ENCODE measurements around the gene TMEM50A. TPM values are rescaled to one million over a fixed set of nuclear protein-coding genes. Genes with fewer than 3 reads are reported as not detected.
A peak's percentile ranks its signal among the peaks of the same experiment; 100 is the strongest.

Gene TMEM50A
- total and polyA plus RNA-seq, 9 of the 15 experiments (the other 6 are each of a cell fraction or from before 2014, with no cell fraction given) = 43.7 to 195 (median 137) TPM

DNA sequence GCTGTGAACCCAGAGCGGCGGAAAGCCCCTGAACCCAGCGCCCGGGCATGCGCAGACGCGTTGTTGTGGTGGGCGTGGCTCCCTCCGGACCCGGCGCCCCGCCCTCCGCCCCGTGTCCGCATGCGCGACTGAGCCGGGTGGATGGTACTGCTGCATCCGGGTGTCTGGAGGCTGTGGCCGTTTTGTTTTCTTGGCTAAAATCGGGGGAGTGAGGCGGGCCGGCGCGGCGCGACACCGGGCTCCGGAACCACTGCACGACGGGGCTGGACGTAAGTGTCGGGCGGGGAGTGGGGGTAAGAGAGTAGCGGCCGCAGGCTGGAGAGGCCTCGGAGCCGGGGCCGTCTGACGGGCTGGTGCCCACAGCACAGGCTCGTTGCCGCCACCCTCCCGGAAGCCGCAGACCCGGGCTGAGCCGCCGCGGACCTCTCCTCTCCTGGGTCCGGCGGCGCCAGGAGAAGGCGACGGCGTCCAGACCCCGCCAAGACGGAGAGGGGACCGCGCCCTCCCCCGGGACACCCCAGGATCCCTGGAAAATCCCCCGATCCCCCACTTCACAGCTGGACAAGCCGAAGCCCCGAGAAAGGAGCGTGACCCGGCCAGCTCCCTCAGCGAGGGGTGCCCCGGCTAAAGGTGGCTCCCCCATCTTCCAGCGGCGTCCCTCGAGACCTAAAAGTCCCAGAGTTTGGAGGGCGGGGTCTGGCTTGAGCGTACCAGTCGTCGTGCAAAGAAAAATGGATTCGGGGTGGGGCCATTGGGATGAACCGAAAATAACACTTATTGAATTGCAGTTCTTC is at the start of gene TMEM50A (continued):
- no peak for TF ChIP-seq FOXA3 (CRISPR knock-in tag; conservative IDR thresholded peaks at IDR 0.05 in 1 of 2, IDR thresholded peaks at IDR 0.05 in 1 of 2)
- no peak for TF ChIP-seq ZKSCAN3 (CRISPR knock-in tag; IDR thresholded peaks at IDR 0.05)
- no peak for TF ChIP-seq RBM39 (optimal IDR thresholded peaks at IDR 0.05; ENCODE audit: low read depth, low read length)
- TF ChIP-seq, protein P1, sequence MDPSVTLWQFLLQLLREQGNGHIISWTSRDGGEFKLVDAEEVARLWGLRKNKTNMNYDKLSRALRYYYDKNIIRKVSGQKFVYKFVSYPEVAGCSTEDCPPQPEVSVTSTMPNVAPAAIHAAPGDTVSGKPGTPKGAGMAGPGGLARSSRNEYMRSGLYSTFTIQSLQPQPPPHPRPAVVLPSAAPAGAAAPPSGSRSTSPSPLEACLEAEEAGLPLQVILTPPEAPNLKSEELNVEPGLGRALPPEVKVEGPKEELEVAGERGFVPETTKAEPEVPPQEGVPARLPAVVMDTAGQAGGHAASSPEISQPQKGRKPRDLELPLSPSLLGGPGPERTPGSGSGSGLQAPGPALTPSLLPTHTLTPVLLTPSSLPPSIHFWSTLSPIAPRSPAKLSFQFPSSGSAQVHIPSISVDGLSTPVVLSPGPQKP (CRISPR knock-in tag; IDR thresholded peaks at IDR 0.05) = no peak
- 0 out of 2 replicates have a peak, but pooled peaks have one; percentile 46 for TF ChIP-seq RHOXF2B (CRISPR knock-in tag; conservative IDR thresholded peaks at IDR 0.05)
- TF ChIP-seq, protein P2, sequence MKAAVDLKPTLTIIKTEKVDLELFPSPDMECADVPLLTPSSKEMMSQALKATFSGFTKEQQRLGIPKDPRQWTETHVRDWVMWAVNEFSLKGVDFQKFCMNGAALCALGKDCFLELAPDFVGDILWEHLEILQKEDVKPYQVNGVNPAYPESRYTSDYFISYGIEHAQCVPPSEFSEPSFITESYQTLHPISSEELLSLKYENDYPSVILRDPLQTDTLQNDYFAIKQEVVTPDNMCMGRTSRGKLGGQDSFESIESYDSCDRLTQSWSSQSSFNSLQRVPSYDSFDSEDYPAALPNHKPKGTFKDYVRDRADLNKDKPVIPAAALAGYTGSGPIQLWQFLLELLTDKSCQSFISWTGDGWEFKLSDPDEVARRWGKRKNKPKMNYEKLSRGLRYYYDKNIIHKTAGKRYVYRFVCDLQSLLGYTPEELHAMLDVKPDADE (conservative IDR thresholded peaks at IDR 0.05; ENCODE audit: control insufficient read depth, low read depth, low read length) = peak; percentile 60; the same call in 1 of the 2 replicates
- TF ChIP-seq TRIM28 (IDR thresholded peaks at IDR 0.05) = 0 out of 2 replicates have a peak, but pooled peaks have one; percentile 24
- TF ChIP-seq, protein P3, sequence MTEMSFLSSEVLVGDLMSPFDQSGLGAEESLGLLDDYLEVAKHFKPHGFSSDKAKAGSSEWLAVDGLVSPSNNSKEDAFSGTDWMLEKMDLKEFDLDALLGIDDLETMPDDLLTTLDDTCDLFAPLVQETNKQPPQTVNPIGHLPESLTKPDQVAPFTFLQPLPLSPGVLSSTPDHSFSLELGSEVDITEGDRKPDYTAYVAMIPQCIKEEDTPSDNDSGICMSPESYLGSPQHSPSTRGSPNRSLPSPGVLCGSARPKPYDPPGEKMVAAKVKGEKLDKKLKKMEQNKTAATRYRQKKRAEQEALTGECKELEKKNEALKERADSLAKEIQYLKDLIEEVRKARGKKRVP (CRISPR knock-in tag; IDR thresholded peaks at IDR 0.05) = no peak
- TF ChIP-seq ZNF263 (CRISPR knock-in tag; IDR thresholded peaks at IDR 0.05; ENCODE audit: borderline replicate concordance) = no peak
- TF ChIP-seq SIN3A (IDR thresholded peaks at IDR 0.05; ENCODE audit: borderline replicate concordance in 2 of 2, control insufficient read depth in 1 of 2, low read depth in 2 of 2, low read length in 2 of 2) = peak; percentile 29 to 60; a peak in 2 of 4 replicates
- peak; percentile 74 for TF ChIP-seq ZFX (CRISPR knock-in tag; IDR thresholded peaks at IDR 0.05)
- no peak for TF ChIP-seq SMARCA5 (IDR thresholded peaks at IDR 0.05)
- TF ChIP-seq, protein P4, sequence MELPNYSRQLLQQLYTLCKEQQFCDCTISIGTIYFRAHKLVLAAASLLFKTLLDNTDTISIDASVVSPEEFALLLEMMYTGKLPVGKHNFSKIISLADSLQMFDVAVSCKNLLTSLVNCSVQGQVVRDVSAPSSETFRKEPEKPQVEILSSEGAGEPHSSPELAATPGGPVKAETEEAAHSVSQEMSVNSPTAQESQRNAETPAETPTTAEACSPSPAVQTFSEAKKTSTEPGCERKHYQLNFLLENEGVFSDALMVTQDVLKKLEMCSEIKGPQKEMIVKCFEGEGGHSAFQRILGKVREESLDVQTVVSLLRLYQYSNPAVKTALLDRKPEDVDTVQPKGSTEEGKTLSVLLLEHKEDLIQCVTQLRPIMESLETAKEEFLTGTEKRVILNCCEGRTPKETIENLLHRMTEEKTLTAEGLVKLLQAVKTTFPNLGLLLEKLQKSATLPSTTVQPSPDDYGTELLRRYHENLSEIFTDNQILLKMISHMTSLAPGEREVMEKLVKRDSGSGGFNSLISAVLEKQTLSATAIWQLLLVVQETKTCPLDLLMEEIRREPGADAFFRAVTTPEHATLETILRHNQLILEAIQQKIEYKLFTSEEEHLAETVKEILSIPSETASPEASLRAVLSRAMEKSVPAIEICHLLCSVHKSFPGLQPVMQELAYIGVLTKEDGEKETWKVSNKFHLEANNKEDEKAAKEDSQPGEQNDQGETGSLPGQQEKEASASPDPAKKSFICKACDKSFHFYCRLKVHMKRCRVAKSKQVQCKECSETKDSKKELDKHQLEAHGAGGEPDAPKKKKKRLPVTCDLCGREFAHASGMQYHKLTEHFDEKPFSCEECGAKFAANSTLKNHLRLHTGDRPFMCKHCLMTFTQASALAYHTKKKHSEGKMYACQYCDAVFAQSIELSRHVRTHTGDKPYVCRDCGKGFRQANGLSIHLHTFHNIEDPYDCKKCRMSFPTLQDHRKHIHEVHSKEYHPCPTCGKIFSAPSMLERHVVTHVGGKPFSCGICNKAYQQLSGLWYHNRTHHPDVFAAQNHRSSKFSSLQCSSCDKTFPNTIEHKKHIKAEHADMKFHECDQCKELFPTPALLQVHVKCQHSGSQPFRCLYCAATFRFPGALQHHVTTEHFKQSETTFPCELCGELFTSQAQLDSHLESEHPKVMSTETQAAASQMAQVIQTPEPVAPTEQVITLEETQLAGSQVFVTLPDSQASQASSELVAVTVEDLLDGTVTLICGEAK (IDR thresholded peaks at IDR 0.05) = peak; percentile 77
- TF ChIP-seq, protein P4 (CRISPR knock-in tag; IDR thresholded peaks at IDR 0.05) = no peak
- no peak for TF ChIP-seq PPARD (CRISPR knock-in tag; IDR thresholded peaks at IDR 0.05)
